ENCODE measurements around the gene HERPUD1.
"Not testable (repeated sequence)": the region's sequence is repeated elsewhere in the genome, so short reads cannot be mapped to it uniquely, and the experiment has no call there.

The HERPUD1 gene

DNA sequence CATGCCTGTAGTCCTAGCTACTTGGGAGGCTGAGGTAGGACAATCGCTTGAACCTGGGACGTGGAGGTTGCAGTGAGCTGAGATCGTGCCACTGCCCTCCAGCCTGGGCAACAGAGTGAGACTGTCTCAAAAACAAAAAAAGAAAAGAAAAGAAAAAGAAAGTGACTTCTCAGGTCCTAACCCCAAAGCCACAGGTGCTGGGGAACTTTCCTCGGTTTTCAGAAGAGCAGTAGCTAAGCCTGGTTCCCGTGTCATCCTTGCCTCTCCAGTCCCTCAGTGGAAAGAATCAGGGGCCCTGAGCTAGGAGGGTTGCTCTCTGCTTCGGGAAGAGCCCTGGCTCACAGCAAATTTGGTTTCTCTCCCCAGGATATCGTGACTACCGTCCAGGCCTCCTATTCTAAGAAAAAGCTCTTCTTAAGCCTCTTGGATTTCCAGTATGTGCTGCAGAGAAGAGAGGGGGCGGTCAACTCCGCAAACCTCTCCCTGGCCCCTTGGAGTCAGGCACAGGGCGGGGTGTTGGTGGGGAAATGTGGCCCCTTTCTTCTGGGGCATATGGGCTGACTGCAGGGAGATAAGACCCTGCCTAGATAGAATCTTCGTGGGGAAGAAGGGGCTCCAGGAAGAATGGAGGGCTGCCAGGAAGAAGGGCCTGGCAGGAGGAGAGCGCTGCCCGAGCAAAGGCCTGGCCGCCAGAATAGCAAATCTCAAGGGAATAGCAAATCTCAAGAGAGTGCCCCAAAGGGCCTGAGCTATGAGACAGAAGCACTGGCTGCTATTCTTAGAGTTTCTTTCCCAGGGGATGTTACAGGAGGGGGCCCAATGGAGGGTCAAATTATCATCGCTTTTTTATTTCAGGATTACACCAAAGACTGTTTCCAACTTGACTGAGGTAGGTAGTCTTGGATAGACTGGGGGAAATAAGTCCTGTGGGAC is 49.1 kb downstream of the HERPUD1 start:
- no peak for DNase-seq (ENCODE audit: low spot score)

DNA sequence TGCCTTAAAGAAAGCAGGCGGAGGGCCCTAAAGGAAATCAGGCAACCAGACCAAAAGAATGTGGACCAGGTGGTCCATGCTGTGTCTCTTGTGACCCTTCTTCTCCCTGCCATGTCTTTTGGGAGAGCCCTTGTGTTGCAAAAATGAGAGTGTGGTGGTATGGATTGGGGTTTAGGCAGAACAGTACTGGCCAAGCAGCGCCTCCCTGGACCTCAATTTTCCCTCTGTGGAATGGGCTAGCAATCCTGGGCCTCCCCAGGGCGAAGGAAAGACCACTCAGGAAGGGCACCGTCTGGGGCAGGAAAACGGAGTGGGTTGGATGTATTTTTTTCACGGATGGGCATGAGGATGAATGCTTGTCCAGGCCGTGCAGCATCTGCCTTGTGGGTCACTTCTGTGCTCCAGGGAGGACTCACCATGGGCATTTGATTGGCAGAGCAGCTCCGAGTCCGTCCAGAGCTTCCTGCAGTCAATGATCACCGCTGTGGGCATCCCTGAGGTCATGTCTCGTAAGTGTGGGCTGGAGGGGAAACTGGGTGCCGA is 49.9 kb downstream of the HERPUD1 start:
- DNase-seq (ENCODE audit: low spot score): no peak

DNA sequence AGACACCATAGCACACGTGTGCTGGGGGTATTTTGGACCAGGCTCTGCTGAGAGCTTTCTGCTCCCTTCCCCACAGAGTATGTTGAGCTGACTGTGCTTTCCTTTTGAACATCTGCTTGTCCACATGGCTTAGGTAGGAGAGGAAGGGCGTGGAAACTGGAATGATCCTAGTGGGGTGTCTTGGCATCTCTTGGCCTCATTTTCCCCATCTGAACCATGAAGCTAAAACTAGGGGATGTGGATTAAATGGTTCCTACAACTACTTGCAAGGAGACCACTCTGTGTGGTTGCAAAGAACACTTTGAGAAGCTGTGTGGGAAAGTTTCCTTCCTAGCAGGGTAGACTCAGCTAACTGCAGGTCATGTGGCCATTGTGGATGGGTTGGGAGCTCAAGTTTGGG is 50.8 kb downstream of the HERPUD1 start:
- DNase-seq (ENCODE audit: low spot score): no peak

DNA sequence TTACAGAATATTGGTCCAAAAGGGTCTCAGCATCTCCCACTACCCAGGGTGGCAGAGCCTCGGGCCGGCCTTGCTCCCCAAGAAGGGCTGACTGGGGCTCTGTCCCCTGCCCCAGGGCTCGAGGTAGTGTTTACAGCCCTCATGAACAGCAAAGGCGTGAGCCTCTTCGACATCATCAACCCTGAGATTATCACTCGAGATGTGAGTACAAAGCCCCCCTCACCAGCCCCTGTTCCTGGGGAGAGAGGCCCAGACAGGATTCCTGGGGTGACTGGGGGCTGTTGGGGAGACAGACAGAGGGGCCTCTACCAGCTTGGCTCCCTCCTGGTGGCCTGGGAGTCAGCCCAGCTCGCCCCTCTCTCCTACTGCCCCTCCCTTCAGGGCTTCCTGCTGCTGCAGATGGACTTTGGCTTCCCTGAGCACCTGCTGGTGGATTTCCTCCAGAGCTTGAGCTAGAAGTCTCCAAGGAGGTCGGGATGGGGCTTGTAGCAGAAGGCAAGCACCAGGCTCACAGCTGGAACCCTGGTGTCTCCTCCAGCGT is 51.3 kb downstream of the HERPUD1 start:
- DNase-seq (ENCODE audit: low spot score): no peak

DNA sequence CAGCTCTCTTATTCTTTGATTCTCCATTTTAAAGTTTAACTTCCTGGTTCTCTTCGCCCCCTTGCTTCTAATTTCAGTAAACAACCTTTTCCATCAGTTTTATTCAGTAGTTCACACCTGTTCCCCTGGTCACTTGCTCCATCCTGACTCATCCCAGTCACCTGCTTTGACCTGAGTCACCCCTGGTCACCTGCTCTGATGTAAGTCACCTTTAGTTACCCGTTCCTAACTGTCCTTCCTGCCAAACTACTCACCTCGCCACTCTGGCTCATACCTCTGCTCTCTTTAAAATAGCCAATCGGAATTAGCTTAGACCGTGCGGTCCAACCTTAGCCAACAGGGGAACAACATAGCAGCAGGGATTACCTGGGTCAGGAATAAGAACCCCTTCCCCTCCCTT is 52.7 kb downstream of the HERPUD1 start:
- DNase-seq (ENCODE audit: low spot score): no peak

DNA sequence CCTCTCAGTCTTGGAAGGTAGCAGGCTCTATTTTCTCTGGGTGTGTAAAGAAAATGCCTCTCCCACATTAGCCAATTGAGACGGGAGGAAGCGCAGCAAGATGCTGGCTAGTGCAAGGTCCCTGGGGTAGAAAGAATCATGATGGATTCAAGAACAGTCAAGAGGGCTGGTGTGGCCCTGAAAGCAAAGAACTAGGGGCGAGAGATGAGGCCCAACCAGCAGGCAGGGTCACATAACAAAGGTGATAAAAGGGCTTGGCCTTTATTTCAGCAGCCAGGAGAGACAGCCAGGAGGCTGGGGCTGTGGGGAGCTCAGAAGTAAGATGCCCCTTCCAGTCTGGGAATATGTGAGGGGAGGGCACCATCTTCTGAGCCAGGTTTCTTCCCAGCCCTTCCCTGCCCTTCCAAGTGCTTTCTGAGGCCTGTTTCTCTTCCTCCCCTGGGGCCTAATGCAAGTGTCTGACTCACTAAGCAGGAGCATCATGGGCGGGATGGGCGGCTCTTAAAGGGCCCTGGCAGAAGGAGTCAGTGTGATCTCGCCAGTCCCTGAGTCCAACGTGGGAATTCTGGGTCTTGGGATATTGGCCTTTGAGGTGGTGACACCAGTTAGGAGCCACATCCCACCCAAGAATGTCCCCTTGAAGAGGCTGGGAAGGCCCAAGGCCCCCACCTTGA is 53.5 kb downstream of the HERPUD1 start:
- DNase-seq (ENCODE audit: low spot score): no peak

DNA sequence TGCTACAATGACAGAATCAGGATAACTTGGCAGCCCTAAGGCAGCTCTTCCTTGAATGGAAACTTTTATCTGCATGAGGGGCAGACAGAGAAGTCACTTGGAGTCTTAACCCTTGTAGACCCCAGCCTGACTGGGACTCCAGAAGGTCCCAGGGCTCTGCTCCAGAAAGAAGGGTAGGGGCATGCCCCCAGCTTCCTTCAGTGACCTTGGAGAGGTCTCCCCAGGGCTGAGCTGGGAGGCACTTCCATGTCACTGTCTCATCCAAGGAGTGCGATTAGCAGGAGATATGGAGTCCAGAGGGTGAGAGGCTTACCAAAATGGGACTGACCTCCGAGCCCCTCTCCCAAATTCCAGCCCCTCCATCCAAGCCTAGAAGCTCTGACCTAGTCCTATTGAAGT is 54.0 kb downstream of the HERPUD1 start:
- no peak for DNase-seq (ENCODE audit: low spot score)

DNA sequence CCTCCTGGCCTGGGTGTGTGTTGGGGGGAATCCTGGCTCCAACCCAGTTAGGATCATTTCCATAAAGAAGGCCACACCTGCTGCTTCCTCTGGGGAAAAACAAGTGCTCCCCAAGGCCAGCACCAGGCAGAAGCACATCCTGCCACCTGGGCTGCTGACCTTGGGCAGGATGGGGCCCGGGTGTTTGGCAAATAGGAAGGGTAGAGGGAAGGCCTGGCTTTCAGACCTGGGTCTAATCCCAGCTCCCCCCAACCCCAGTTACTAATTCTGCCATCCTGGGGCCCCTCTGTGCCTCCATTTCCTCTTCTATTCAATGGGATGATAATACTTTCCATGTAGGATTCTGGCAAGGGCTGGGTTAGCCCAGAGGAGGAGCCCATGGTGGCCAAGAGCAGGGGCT is 54.4 kb downstream of the HERPUD1 start:
- DNase-seq (ENCODE audit: low spot score): no peak

DNA sequence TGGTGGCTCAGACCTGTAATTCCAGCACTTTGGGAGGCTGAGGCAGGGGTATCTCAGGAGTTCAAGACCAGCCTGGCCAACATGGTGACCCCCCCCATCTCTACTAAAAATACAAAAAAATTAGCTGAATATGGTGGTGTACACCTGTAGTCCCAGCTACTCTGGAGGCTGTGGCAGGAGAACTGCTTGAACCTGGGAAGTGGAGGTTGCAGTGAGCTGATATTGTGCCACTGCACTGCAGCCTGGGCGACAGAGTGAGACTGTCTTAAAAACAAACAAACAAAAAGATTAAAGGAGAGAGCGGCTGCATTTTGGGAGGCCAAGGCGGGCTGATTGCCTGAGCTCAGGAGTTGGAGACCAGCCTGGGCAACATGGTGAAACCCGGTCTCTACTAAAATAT is 55.0 kb downstream of the HERPUD1 start:
- DNase-seq (ENCODE audit: low spot score): not testable (repeated sequence)

DNA sequence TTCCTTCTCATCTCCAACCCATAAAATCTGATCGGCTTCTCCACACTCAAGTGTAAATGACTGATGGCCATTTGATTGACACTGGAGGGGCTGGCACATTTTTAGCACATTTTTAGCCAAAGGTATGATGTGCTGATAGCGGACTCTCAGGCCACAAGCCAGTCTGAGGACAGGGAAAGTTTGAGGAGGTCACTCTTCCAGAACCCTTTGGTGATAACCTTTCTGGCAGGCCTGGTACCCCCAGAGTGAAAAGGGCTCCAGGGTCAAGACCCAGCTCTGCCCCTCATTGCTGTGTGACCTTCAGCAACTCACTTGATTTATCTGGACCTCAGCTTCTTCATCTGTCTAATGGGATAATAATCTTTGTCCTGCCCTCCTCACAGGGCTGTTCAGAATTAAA is 55.8 kb downstream of the HERPUD1 start:
- no peak for DNase-seq (ENCODE audit: low spot score)

DNA sequence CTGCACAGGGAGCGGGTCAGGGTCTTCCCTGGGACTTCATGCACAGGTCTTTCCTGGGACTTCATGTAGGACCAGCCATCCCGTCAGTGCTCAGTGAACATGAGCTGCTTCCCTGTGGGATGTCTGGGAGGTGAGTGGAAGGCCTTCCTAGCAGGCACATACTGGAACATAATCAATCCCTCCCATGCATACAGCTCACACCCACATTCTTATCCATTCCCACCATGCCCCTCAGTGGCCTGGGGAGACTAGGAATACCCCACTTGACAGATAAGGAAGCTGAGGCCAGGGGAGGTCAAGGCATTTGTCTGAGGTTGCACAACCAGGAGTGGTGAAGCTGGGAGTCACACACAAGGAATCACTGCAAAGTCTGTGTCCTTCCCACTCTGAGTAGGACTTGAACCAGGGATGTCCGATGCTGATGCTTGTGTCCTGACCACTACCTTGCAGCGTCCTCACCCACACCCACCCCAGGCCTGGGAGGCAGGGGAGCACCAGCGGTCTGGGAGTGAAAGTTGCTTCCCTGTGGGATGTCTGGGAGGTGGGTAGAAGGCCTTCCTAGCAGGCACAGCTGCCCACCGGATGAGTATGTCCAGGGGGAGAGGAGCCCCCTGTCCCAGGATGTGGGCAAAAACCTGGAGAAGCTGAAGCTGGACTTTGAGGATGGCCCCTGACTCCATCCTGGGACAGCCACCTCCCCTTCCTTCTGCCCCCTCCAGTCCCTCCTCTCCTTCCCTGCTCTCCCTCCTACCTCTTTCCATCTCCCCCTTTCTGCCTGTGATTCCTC is 56.4 kb downstream of the HERPUD1 start:
- DNase-seq (ENCODE audit: low spot score): no peak

DNA sequence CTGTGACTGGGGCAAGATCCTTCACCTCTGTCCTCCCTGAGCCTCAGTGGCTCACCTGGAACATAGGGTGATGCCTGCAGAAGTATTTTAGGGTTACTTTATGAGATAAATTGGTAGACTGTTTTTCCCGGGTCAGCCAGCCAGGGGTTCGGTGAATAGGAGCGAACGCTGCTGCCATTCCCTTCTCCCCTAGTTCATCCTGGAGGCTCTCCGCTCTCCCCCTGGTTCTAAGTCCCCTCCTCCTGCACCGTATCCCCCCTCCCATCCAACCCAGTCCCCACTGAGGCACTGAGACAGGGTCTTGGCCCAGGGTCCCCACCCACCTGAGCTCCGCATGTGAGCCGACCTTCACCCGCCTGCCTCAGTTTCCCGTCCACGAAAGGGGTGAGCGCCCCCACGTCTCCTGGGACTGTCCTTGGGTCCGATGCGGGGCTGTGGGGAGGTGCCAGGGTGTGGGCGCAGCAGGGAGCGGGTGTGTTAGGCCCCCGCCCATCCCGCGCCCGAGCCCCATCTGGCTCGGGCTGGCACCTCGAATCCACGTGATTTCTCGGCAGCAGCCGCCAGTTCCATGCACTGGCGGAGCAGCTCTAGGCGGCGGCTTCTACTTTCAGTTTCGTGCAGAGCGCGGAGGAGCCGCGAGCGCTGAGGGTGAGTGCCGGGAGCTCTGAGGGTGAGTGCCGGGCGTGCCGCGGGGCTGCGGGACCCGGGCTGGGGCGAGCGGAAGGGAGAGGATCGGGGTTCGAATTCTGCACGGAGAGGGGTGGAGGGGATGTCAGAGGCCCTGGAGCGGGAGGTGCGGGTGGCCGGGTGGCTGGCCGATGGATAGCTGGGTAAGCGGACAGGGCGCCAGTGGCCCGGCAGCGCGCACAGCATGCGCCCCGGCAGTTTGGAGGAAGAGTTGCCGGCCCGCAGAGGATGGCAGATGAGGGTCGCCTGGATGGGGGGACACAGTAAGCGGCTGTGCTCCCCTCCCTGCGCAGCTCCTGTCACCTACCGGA is 57.3 kb downstream of the HERPUD1 start, which contains the start of gene NLRC5:
NLRC5 (plus strand) TSS at position 610 of the 998 bp plus-strand sequence. CDS start 31,156 bp downstream, outside the sequence.
- peak; percentile 94 for DNase-seq (ENCODE audit: low spot score)

DNA sequence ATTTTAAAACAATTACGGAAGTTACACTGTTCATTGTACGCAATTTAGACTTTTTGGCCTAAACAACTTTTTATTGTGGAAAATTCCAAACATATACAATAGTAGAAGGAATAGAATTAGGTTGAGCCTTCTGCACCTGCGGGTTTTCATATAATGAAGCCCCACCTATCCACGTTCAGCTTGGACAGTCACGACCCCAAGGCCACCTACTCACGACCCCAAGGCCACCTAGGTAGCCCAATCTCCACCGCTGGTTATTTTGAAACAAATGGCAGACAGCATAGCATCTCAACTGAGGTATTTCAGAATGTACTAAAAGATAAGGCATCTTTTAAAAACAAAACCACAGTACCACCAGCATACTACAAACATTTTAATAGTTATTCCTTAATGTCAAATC is 58.0 kb downstream of the HERPUD1 start:
- no peak for DNase-seq (ENCODE audit: low spot score)

DNA sequence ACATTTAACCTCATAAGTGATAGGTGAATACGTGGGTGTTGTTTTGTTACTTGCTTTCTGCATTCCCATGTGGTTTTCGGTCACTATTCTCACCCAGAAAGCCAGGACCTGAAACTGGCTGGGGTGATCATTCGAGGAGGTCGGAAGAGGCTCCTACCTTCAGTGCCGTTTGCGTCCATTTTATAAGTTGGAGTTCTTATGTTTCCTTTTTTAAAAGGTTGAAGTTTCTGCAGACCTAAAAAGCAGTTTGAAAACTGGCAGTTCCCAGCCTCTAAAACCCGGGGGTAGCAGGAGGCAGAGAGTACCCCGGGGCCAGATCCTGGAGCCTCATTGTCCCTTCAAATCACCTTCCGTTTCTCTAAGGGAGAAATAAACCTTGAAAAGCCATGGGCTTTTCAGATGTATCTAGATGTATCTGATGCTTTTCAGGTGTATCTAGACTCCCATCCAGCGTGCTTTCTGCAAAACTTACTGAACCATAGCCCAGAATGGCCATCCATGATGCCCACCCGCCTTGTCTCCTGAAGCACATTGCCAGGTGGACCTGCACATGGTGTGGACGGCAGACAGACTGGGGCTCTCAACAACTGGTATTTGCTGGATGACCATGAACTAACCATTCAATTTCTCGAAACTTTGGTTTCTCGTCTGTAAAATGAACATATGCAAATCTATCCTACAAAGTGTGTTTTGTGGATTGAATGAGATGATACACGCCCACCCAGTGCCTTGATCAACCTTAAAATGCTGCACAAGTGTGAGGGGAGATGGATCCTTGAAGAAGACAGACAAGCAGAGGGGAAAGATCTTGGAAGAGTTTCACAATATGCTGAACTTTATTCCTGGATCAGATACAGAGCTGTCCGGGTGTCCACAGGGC is 58.7 kb downstream of the HERPUD1 start:
- DNase-seq (ENCODE audit: low spot score): no peak

DNA sequence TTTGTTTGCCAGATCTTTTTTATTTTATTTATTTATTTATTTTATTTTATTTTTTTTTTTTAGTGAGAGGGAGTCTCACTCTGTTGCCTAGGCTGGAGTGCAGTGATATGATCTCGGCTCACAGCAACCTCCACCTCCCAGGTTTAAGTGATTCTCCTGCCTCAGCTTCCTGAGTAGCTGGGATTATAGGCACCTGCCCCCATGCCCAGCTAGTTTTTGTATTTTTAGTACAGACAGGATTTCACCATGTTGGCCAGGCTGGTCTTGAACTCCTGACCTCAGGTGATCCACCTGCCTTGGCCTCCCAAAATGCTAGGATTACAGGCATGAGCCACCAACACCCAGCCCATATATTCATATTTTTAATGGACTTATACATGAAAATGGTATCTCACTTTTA is 60.5 kb downstream of the HERPUD1 start:
- not testable (repeated sequence) for DNase-seq (ENCODE audit: low spot score)

DNA sequence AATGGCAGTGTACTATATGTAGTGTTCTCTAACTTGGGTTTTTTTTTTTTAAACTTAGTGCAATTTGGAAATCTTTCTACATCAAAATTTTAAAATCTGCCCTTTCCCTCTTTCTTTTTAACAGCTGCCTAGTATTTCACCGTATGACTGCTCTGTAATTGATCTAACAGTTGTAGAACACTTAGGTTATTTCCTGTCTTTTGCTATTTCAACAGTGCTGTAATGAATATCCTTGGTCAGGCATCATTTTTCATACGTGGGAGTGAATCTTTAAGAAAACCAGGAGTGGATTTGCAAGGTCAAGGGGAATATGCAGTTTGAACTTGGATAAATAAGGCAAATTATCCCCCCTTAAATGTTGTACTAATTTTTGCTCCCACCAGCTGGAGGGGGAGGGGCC is 61.3 kb downstream of the HERPUD1 start:
- DNase-seq (ENCODE audit: low spot score): no peak

DNA sequence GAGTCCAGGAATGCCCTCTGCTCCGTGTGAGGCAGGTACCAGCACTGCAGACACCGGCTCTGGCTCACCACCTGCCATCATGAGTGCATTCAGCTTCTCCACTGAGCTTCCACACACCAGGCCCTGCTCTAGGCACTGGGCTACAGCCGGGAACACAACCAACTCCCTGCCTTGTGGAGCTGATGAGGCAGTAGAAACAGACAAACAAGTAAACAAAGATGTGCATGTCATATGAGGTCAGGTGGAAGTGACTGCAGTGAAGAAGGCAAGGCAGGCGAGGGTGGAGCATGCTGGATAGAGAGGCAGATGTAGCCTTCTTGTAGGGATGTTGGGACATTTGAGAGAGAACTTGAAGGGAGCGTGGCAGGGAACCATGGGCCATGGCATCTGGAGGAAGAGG is 62.4 kb downstream of the HERPUD1 start:
- no peak for DNase-seq (ENCODE audit: low spot score)
